OCI-LY3 (cell line): ENCODE results near the gene MKLN1.

Experiments used
- CTCF ChIP-seq: fragments of 200-600, 300-600 bp; sonication (generic); IDR thresholded peaks from 2 replicates; pipeline ENCODE4 v1.5.1; 2014; ENCODE audit warnings: antibody characterized with exemption, low read length, low read depth
- EZH2phosphoT487 ChIP-seq: fragments of 200-600 bp; shearing (Covaris generic); IDR thresholded peaks from 2 replicates; pipeline ENCODE4 v1.6.1; 2018; ENCODE audit warnings: antibody characterized with exemption, mixed run types, low read depth

- TF ChIP-seq CTCF, result peak; percentile 73
- TF ChIP-seq EZH2phosphoT487, result no peak
These were observed 24.6 kb upstream of the MKLN1 start for GRCh38 chr7:131302876-131303707.
